Stimulated activated effector memory CD8-positive, alpha-beta T cell treated with anti-CD3 and anti-CD28 coated beads, Interleukin-12 subunit alpha, Interleukin-12 subunit beta, amount 100 ng/mL, for 72 hours (primary cell): ENCODE measurements around the gene PDCD11.
"Not testable (repeated sequence)": the region's sequence is repeated elsewhere in the genome, so short reads cannot be mapped to it uniquely, and the experiment has no call there.

Source experiments
- ATAC-seq: fragments of 150-1000 bp; cut with Tn5 transposase; 2 replicates; pipeline ENCODE4 v1.10.0; 2021
- DNase-seq, 2 donors: peaks; one replicate each; pipeline ENCODE4 v3.0.0; 2021 to 2022; ENCODE audit warnings: low spot score in 2 of 2
- H3K27ac Mint-ChIP-seq: one replicate; pipeline ENCODE4 v1.8.0; 2022; ENCODE audit warnings: mild to moderate bottlenecking, mixed read lengths
- H3K36me3 Mint-ChIP-seq: one replicate; pipeline ENCODE4 v1.8.0; 2022; ENCODE audit warnings: mild to moderate bottlenecking, mixed read lengths
- H3K4me1 Mint-ChIP-seq: one replicate; pipeline ENCODE4 v1.8.0; 2022; ENCODE audit warnings: mixed read lengths
- H3K4me3 Mint-ChIP-seq: one replicate; pipeline ENCODE4 v1.8.0; 2022; ENCODE audit warnings: mild to moderate bottlenecking, mixed read lengths
- H3K9me3 Mint-ChIP-seq: one replicate; pipeline ENCODE4 v1.8.0; 2022; ENCODE audit warnings: mixed read lengths

PDCD11 gene

DNA sequence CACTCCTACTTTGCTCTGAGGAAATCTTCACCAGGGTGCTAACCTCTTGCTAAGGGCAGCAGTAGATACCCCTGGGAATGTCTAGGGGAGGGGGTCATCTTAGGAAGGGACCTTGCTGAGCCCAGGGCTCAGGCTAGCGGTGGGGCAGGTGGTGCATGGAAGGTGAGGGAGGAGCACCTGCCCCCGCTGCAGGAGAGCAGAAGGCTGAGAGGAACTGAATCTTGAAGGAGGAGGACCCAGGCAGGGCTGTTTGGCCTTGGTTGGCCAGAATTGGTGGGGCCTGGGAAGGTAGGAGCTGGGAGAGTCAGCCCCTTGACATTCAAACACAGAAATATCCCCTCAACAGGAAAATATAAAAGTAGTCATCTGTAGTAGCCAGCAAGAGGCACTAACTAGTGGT is 75.6 kb downstream of the PDCD11 start:
- H3K36me3 Mint-ChIP-seq, result peaks cover 5% of the 10 kb centered on the region
- peaks cover 52% of the 10 kb centered on the region for H3K4me1 Mint-ChIP-seq
- H3K4me3 Mint-ChIP-seq, result peak overlapping the region; percentile 65
- H3K27ac Mint-ChIP-seq, result peak overlapping the region; percentile 97
- ATAC-seq (no peak), DNase-seq (peak in 1 of 2 donors; percentile 58)
- no peaks in the 10 kb centered on the region for H3K9me3 Mint-ChIP-seq

DNA sequence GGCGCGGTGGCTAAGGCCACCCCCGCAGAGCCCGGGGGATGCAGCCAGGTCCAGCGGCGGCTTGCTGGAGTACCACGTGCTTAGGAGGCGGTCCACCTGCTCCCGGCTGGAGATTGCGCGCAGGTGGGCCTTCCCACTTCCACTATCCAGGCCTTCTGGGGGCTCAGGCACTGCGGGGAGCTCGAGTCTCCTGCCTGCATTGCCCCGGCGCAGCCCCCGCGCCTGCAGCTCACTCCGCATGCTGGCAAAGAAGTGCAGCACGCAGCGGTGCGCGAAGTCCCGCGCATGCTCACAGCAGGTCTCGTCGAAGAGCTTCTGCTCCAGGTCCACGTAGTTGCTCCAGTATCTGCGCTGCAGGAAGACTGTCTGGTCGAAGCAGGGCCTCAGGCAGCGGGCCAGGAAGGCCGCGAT is 76.8 kb downstream of the PDCD11 start:
- no peaks in the 10 kb centered on the region for H3K9me3 Mint-ChIP-seq
- DNase-seq, result no peak
- no peak for ATAC-seq
- no peak overlapping the region for H3K4me3 Mint-ChIP-seq
- peaks cover 44% of the 10 kb centered on the region for H3K4me1 Mint-ChIP-seq
- H3K27ac Mint-ChIP-seq, result no peak overlapping the region
- peaks cover 5% of the 10 kb centered on the region for H3K36me3 Mint-ChIP-seq

GRCh38 chr10:103474077-103474476 is 77.7 kb downstream of the PDCD11 start:
- DNase-seq (no peak), ATAC-seq (no peak)
- Mint-ChIP-seq H3K9me3 (no peaks in the 10 kb centered on the region), H3K36me3 (peaks cover 5% of the 10 kb centered on the region), H3K4me1 (peaks cover 44% of the 10 kb centered on the region), H3K4me3 (no peak overlapping the region), H3K27ac (no peak overlapping the region)

DNA sequence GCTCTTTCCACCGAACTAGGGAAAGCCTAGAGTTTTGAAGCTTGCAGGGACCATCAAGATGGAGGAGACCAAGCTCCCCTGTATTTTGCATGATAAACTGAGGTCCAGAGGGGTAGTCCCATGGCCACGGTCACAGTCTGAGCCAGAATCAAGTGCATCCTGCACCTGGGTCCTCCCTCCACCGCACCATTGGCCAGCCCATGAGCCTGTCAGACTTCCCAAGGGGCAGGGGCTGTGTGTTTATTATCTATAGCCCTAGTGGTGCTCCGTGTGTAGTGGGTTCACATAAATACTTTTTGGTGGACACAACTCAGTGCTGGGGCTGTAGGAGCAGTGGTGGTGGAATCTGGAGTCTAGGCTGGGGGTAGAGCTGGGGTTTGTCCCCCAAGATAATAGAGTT is 79.0 kb downstream of the PDCD11 start:
- H3K4me1 Mint-ChIP-seq, result peaks cover 33% of the 10 kb centered on the region
- H3K9me3 Mint-ChIP-seq, result no peaks in the 10 kb centered on the region
- peaks cover 5% of the 10 kb centered on the region for H3K36me3 Mint-ChIP-seq
- DNase-seq (no peak), ATAC-seq (no peak)
- H3K4me3 Mint-ChIP-seq, result no peak overlapping the region
- H3K27ac Mint-ChIP-seq, result no peak overlapping the region

- ATAC-seq, result peak; percentile 55
- no peak overlapping the region for H3K27ac Mint-ChIP-seq
- DNase-seq, result no peak
- H3K4me1 Mint-ChIP-seq, result peaks cover 25% of the 10 kb centered on the region
- H3K36me3 Mint-ChIP-seq, result peaks cover 1% of the 10 kb centered on the region
- no peaks in the 10 kb centered on the region for H3K9me3 Mint-ChIP-seq
- no peak overlapping the region for H3K4me3 Mint-ChIP-seq
These were observed 79.8 kb downstream of the PDCD11 start for GRCh38 chr10:103476046-103476768.

GRCh38 chr10:103478671-103479070 is 82.2 kb downstream of the PDCD11 start:
- Mint-ChIP-seq H3K4me3 (no peak overlapping the region), H3K27ac (no peak overlapping the region), H3K4me1 (peaks cover 20% of the 10 kb centered on the region), H3K9me3 (no peaks in the 10 kb centered on the region), H3K36me3 (no peaks in the 10 kb centered on the region)
- no peak for ATAC-seq
- DNase-seq, result no peak

GRCh38 chr10:103479135-103479534 is 82.7 kb downstream of the PDCD11 start, which contains the start of gene CALHM3:
TSS of gene CALHM3 (minus strand) at chr10:103479240. CDS start at chr10:103479032, 208 bp downstream.
- no peak within 1 kb of the TSS for H3K4me3 Mint-ChIP-seq
- H3K27ac Mint-ChIP-seq, result peak within 1 kb of the TSS; percentile 40
- no peaks in the 10 kb centered on the region for H3K9me3 Mint-ChIP-seq
- no peak for DNase-seq
- no peak for ATAC-seq
- H3K4me1 Mint-ChIP-seq, result peaks cover 16% of the 10 kb centered on the region
- no peaks in the 10 kb centered on the region for H3K36me3 Mint-ChIP-seq

DNA sequence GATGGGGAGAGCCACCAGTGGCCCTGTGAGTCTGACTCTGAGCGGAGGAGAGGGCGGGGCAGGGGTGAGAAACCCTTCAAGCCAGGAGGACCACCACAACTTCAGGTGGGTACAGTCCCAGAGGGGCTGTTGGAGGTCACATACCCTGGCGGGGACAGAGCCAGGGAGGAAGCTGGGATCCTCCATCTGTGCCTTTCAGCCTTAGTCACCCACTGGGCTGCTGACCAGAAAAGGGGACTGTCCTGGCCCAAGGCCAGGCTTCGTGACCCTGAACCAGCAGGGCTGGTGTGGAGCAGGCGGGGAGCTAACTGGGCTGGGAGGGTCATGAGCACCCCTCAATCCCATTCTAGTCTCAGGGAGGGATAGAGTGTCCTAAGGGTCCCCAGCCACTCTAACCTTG is 84.1 kb downstream of the PDCD11 start:
- Mint-ChIP-seq H3K9me3 (no peaks in the 10 kb centered on the region), H3K4me1 (peaks cover 15% of the 10 kb centered on the region), H3K4me3 (no peak overlapping the region), H3K36me3 (no peaks in the 10 kb centered on the region), H3K27ac (no peak overlapping the region)
- no peak for DNase-seq
- ATAC-seq, result no peak

- H3K9me3 Mint-ChIP-seq, result no peaks in the 10 kb centered on the region
- no peaks in the 10 kb centered on the region for H3K36me3 Mint-ChIP-seq
- DNase-seq (no peak), ATAC-seq (peak; percentile 89)
- H3K4me1 Mint-ChIP-seq, result peaks cover 13% of the 10 kb centered on the region
- no peak overlapping the region for H3K27ac Mint-ChIP-seq
- no peak overlapping the region for H3K4me3 Mint-ChIP-seq
These were observed 85.6 kb downstream of the PDCD11 start for GRCh38 chr10:103481974-103482531.

DNA sequence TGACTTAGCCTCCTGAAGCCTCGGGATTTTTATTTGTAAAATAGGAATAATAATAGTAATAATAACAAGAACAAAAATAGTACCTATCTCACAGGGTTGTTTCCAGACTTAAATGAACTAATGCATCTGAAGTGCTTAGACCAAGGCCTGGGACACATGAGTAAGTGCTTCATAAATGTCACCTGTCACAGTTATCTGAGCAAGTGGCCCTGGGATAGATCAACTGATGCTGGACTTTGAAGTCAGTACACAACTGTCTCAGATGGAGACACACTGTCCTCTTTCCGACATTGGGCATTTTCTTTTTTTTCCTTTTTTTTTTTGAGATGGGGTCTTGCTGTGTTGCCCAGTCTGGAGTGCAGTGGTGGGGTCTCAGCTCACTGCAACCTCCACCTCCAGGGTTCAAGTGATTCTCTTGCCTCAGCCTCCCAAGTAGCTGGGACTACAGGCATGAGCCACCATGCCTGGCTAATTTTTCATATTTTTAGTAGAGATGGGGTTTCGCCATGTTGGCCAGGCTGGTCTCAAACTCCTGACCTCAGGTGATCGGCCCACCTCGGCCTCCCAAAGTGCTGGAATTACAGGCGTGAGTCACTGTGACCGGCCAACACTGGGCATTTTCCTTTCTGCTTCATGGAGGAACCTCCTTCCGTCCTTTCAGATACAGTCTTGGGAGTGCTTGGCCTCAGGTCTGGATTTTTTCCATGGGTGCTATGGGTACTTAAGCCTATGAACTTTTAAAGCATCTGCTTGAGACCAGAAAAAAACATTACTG is 90.4 kb downstream of the PDCD11 start:
- not testable (repeated sequence) for H3K4me3 Mint-ChIP-seq, H3K9me3 Mint-ChIP-seq, H3K27ac Mint-ChIP-seq, H3K36me3 Mint-ChIP-seq, ATAC-seq, DNase-seq
- peaks cover 36% of the 10 kb centered on the region for H3K4me1 Mint-ChIP-seq

- Mint-ChIP-seq H3K4me1 (peaks cover 36% of the 10 kb centered on the region), H3K36me3 (no peaks in the 10 kb centered on the region), H3K27ac (no peak overlapping the region), H3K9me3 (no peaks in the 10 kb centered on the region), H3K4me3 (no peak overlapping the region)
- ATAC-seq, result no peak
- DNase-seq, result no peak
These were observed 90.9 kb downstream of the PDCD11 start for GRCh38 chr10:103487410-103487708.

DNA sequence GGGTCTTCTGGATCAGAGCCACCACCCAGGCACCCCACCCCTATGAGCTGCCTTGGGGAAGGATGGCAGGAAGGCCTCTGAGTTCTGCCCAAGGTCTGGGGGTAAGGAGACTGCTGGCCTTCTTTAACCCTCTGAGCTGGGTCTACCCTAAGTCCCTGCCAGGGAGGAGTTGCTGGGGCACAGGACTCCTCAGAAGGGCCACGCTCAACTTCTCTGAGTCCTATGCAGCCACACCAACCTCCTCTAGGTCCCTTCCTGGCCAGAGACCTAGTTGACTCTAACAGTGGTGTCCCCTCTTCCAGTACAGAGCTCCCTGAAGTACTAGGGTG is 94.5 kb downstream of the PDCD11 start:
- Mint-ChIP-seq H3K9me3 (no peaks in the 10 kb centered on the region), H3K36me3 (no peaks in the 10 kb centered on the region), H3K4me3 (no peak overlapping the region), H3K27ac (peak overlapping the region; percentile 72), H3K4me1 (peaks cover 38% of the 10 kb centered on the region)
- DNase-seq (no peak), ATAC-seq (peak; percentile 39)

DNA sequence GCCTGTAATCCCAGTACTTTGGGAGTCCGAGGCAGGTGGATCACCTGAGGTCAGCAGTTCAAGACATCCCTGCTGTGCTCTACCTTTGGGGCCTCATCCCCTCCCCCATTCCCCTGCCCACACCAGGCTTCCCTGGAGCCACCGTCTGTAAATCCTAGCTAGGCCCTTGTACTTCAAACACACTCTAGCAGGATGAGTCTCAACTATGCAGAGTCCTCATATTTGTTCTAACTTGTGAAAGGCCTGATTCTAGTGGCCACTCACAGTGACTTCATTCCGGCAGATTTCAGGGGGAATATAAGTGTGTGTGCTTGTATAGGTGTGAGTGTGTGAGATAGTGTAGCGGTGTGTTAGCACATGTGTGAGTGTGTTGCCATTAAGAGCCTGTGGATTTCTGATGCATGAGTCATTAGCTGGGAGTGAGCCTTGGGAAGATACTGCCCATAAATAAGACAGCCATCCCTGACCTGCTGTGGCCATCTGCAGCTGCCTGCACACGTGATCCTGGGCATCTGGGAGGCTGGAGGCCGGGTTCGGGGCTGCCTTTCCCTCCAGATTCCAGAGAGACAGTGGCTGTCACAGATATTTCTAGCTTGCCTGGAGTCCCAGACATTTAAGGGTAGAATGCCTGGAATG is 95.4 kb downstream of the PDCD11 start:
- peaks cover 38% of the 10 kb centered on the region for H3K4me1 Mint-ChIP-seq
- no peak for DNase-seq
- H3K9me3 Mint-ChIP-seq, result no peaks in the 10 kb centered on the region
- H3K4me3 Mint-ChIP-seq, result no peak overlapping the region
- no peaks in the 10 kb centered on the region for H3K36me3 Mint-ChIP-seq
- ATAC-seq, result no peak
- peak overlapping the region; percentile 72 for H3K27ac Mint-ChIP-seq

DNA sequence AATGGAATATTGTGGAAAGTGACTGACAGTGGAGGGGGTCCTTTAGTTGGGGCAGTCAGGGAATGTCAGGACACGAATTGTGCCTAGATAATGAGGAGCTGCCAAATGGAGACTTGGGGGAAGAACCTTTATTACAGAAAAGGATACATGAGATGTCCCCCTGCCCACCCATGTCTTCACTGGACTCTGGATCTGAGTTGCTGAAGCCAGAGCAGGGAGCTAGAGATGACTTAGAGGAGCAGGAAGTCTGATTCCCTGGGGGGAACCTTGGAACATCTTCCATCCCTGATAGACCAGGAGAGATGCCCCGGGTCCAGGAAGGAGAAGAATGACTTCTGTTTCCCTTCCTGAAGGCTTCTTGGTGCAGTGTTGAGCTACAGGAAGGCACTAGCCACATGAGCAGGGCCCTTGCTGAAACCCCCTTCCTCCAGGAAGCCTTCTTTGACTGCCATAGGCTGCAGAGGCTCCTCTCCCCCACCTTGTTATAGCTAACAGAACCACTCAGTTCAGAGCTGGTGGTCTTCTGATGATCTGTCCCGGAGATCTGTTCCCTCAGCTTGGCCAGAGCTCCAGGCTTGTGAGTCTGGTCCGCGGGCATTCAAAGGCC is 96.3 kb downstream of the PDCD11 start:
- H3K4me3 Mint-ChIP-seq, result peak overlapping the region; percentile 75
- no peaks in the 10 kb centered on the region for H3K9me3 Mint-ChIP-seq
- H3K4me1 Mint-ChIP-seq, result peaks cover 38% of the 10 kb centered on the region
- ATAC-seq, result no peak
- no peaks in the 10 kb centered on the region for H3K36me3 Mint-ChIP-seq
- no peak overlapping the region for H3K27ac Mint-ChIP-seq
- no peak for DNase-seq

DNA sequence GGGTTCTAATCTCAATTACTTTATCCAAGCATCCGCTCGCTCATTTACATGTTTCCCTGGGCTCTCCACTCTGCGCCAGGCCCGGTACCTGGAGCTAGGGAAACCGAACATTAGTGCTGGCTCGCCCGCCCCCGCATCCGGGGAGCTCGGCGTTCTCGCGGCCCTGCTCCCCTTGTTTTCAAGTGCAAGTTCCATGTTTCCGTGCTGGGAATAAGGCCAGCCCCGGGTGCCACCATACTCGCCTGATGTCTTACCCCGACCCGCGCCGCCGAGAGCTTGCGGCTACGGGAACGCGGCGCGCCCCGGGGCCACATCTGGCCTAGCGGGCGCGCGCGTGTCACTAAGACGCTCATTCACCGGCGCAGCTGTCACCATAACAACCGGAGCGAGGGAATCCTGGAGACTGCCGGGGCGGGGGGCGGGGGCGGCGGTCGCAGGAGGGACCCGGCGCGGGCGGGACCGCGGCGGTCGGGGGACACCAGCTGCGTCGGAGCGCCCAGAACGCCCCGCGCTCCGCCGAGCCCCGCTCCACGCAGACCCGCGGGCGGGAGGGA is 97.0 kb downstream of the PDCD11 start, which contains the start of gene NEURL1:
Gene NEURL1 (plus strand): TSS at position 344 of the 554 bp plus-strand sequence. CDS start 683 bp downstream, outside the sequence.
- H3K36me3 Mint-ChIP-seq, result no peaks in the 10 kb centered on the region
- no peaks in the 10 kb centered on the region for H3K9me3 Mint-ChIP-seq
- H3K27ac Mint-ChIP-seq, result no peak within 1 kb of the TSS
- H3K4me1 Mint-ChIP-seq, result peaks cover 38% of the 10 kb centered on the region
- DNase-seq (peak in 1 of 2 donors; percentile 58), ATAC-seq (peak; percentile 5)
- peak within 1 kb of the TSS; percentile 75 for H3K4me3 Mint-ChIP-seq
